ENCODE data around the gene PPIL4. TPM values are rescaled to one million over a fixed set of nuclear protein-coding genes. Genes with fewer than 3 reads are reported as not detected.
A peak's percentile ranks its signal among the peaks of the same experiment; 100 is the strongest.

PPIL4 gene
- total and polyA plus RNA-seq, 2 of the 13 experiments (the other 11 are each of a cell fraction or from before 2014, with no cell fraction given): 5.5 to 46.0 TPM

DNA sequence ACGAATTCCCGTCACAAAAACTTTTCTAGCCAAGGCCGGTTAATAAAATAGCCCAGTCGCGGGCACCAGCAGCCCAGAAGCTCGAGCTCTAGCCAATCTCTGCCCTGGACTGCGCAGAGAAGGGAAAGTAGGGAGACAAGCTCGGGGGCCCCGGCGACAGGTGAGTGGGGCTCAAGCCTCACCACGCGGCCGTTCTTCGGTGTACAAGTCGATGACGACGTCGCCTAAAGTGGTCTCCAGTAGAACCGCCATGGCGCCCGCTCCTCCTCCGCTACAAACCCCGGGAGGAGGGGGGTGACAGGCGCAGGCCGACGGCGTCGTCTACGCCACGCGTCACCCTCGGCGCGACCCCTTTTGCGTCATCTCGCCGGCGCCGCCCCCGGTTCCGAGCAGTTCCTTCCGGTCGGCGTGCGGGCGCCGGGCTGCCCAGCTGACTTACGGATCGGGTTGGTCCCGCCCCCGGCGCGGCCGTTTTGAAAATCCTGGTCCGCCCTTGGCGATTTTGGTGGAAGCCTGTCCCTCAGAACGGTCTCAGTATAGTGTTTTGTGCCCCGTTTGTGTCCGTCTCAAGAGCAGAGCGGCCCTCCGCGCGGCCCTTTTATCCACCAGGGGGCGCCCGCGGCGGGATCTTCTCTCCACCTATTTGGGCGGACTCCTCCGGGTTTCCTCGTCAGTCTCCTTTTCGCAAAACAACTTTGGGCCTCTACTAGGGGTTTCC lies at the start of gene PPIL4 (continued):
- TF ChIP-seq ZNF224 (CRISPR knock-in tag; IDR thresholded peaks at IDR 0.05) (no peak), CHD2 (IDR thresholded peaks at IDR 0.05; ENCODE audit: low read depth, low read length) (peak; percentile 56; the same call in 1 of the 2 replicates), ZBTB10 (CRISPR knock-in tag; IDR thresholded peaks at IDR 0.05; ENCODE audit: borderline replicate concordance) (no peak), DR1 (CRISPR knock-in tag; IDR thresholded peaks at IDR 0.05) (peak; percentile 70; the same call in 1 of the 2 replicates), RARG (CRISPR knock-in tag; IDR thresholded peaks at IDR 0.05; ENCODE audit: low read depth) (0 out of 2 replicates have a peak, but pooled peaks have one; percentile 55), YEATS2 (CRISPR knock-in tag; IDR thresholded peaks at IDR 0.05; ENCODE audit: borderline replicate concordance) (peak; percentile 99), ZNF564 (CRISPR knock-in tag; IDR thresholded peaks at IDR 0.05) (peak; percentile 91), ZNF326 (CRISPR knock-in tag; IDR thresholded peaks at IDR 0.05; ENCODE audit: borderline replicate concordance) (no peak), NR2F6 (IDR thresholded peaks at IDR 0.05) (no peak), NR2F6 (CRISPR knock-in tag; IDR thresholded peaks at IDR 0.05) (peak; percentile 66), ZFP36 (IDR thresholded peaks at IDR 0.05; ENCODE audit: borderline replicate concordance, low read depth, low read length, partially characterized antibody) (no peak), NFATC3 (CRISPR knock-in tag; IDR thresholded peaks at IDR 0.05) (peak; percentile 95; the same call in 1 of the 2 replicates), HBP1 (CRISPR knock-in tag; IDR thresholded peaks at IDR 0.05; ENCODE audit: low read depth) (peak; percentile 98), RARA (CRISPR knock-in tag; IDR thresholded peaks at IDR 0.05) (0 out of 2 replicates have a peak, but pooled peaks have one; percentile 44), FLYWCH1 (CRISPR knock-in tag; IDR thresholded peaks at IDR 0.05) (0 out of 2 replicates have a peak, but pooled peaks have one; percentile 38), ZNF598 (CRISPR knock-in tag; IDR thresholded peaks at IDR 0.05; ENCODE audit: borderline replicate concordance) (peak; percentile 94), SALL1 (CRISPR knock-in tag; IDR thresholded peaks at IDR 0.05) (peak; percentile 88), ZSCAN5A (CRISPR knock-in tag; IDR thresholded peaks at IDR 0.05; ENCODE audit: borderline replicate concordance) (peak; percentile 81; the same call in 1 of the 2 replicates)
- TF ChIP-seq, protein P1, sequence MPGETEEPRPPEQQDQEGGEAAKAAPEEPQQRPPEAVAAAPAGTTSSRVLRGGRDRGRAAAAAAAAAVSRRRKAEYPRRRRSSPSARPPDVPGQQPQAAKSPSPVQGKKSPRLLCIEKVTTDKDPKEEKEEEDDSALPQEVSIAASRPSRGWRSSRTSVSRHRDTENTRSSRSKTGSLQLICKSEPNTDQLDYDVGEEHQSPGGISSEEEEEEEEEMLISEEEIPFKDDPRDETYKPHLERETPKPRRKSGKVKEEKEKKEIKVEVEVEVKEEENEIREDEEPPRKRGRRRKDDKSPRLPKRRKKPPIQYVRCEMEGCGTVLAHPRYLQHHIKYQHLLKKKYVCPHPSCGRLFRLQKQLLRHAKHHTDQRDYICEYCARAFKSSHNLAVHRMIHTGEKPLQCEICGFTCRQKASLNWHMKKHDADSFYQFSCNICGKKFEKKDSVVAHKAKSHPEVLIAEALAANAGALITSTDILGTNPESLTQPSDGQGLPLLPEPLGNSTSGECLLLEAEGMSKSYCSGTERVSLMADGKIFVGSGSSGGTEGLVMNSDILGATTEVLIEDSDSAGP (CRISPR knock-in tag; IDR thresholded peaks at IDR 0.05; ENCODE audit: borderline replicate concordance): peak; percentile 91; the same call in 1 of the 2 replicates
- TF ChIP-seq, protein P2, sequence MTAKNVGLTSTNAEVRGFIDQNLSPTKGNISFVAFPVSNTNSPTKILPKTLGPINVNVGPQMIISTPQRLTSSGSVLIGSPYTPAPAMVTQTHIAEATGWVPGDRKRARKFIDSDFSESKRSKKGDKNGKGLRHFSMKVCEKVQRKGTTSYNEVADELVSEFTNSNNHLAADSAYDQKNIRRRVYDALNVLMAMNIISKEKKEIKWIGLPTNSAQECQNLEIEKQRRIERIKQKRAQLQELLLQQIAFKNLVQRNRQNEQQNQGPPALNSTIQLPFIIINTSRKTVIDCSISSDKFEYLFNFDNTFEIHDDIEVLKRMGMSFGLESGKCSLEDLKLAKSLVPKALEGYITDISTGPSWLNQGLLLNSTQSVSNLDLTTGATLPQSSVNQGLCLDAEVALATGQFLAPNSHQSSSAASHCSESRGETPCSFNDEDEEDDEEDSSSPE (CRISPR knock-in tag; IDR thresholded peaks at IDR 0.05): peak; percentile 96
